ENCODE results near the gene TMIGD1.

The TMIGD1 gene

GRCh38 chr17:30315106-30315505, 18.8 kb downstream of the TMIGD1 start:
- H3K4me1 ChIP-seq (ENCODE audit: control insufficient read depth in 5 of 5, insufficient read depth in 5 of 5, low read length in 5 of 5): no peaks in the 10 kb centered on the region
- no peaks in the 10 kb centered on the region for H3K9me3 ChIP-seq (ENCODE audit: control insufficient read depth in 5 of 5, low read length in 5 of 5)
- H3K27ac ChIP-seq (ENCODE audit: low read depth, low read length): no peak overlapping the region

DNA sequence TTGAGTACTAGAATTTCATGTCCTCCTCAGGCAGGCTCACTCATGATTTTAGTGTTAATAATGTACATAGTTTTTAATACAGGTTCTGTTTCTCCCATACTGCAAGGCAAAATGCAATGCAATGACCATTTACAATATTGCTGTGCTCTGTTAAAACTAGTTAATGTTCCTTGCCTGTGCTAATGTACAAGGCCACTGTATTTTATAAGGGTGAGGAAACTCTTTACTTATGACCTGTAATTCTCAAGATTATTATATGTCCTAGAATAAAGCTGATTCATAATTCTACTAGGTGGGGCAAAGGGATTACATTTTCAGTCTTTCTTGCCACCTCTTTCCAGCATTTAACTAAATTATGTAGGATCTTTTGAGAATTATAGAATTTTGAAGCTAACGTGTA, 19.4 kb downstream of the TMIGD1 start:
- Histone ChIP-seq H3K9me3 (ENCODE audit: control insufficient read depth in 5 of 5, low read length in 5 of 5) (no peaks in the 10 kb centered on the region), H3K27ac (ENCODE audit: low read depth, low read length) (no peak overlapping the region), H3K9ac (ENCODE audit: low read length in 5 of 5) (no peak overlapping the region), H3K27me3 (ENCODE audit: control insufficient read depth in 5 of 5, insufficient read depth in 4 of 5, low read length in 5 of 5) (no peaks in the 10 kb centered on the region), H3K36me3 (ENCODE audit: control insufficient read depth in 5 of 5, insufficient read depth in 5 of 5, low read length in 5 of 5) (no peaks in the 10 kb centered on the region), H3K4me3 (ENCODE audit: low read depth in 1 of 5, low read length in 5 of 5) (no peak overlapping the region), H3K4me1 (ENCODE audit: control insufficient read depth in 5 of 5, insufficient read depth in 5 of 5, low read length in 5 of 5) (no peaks in the 10 kb centered on the region)

More at GRCh38 chr17:30315106-30315505, 18.8 kb downstream of the TMIGD1 start:
- no peaks in the 10 kb centered on the region for H3K27me3 ChIP-seq (ENCODE audit: control insufficient read depth in 5 of 5, insufficient read depth in 4 of 5, low read length in 5 of 5)
- no peak overlapping the region for H3K9ac ChIP-seq (ENCODE audit: low read length in 5 of 5)
- no peak overlapping the region for H3K4me3 ChIP-seq (ENCODE audit: low read depth in 1 of 5, low read length in 5 of 5)
- no peaks in the 10 kb centered on the region for H3K36me3 ChIP-seq (ENCODE audit: control insufficient read depth in 5 of 5, insufficient read depth in 5 of 5, low read length in 5 of 5)

GRCh38 chr17:30312226-30312625, 21.6 kb downstream of the TMIGD1 start:
- Histone ChIP-seq H3K27ac (ENCODE audit: low read depth, low read length) (no peak overlapping the region), H3K4me3 (ENCODE audit: low read depth in 1 of 5, low read length in 5 of 5) (no peak overlapping the region), H3K27me3 (ENCODE audit: control insufficient read depth in 5 of 5, insufficient read depth in 4 of 5, low read length in 5 of 5) (no peaks in the 10 kb centered on the region)

GRCh38 chr17:30310562-30310961, 23.3 kb downstream of the TMIGD1 start:
- Histone ChIP-seq H3K9ac (ENCODE audit: low read length in 5 of 5) (no peak overlapping the region), H3K4me1 (ENCODE audit: control insufficient read depth in 5 of 5, insufficient read depth in 5 of 5, low read length in 5 of 5) (no peaks in the 10 kb centered on the region), H3K27me3 (ENCODE audit: control insufficient read depth in 5 of 5, insufficient read depth in 4 of 5, low read length in 5 of 5) (no peaks in the 10 kb centered on the region), H3K27ac (ENCODE audit: low read depth, low read length) (no peak overlapping the region), H3K9me3 (ENCODE audit: control insufficient read depth in 5 of 5, low read length in 5 of 5) (no peaks in the 10 kb centered on the region), H3K4me3 (ENCODE audit: low read depth in 1 of 5, low read length in 5 of 5) (no peak overlapping the region), H3K36me3 (ENCODE audit: control insufficient read depth in 5 of 5, insufficient read depth in 5 of 5, low read length in 5 of 5) (no peaks in the 10 kb centered on the region)

More at GRCh38 chr17:30312226-30312625, 21.6 kb downstream of the TMIGD1 start:
- Histone ChIP-seq H3K4me1 (ENCODE audit: control insufficient read depth in 5 of 5, insufficient read depth in 5 of 5, low read length in 5 of 5) (no peaks in the 10 kb centered on the region), H3K9ac (ENCODE audit: low read length in 5 of 5) (no peak overlapping the region), H3K9me3 (ENCODE audit: control insufficient read depth in 5 of 5, low read length in 5 of 5) (no peaks in the 10 kb centered on the region), H3K36me3 (ENCODE audit: control insufficient read depth in 5 of 5, insufficient read depth in 5 of 5, low read length in 5 of 5) (no peaks in the 10 kb centered on the region)

- Histone ChIP-seq H3K27me3 (ENCODE audit: control insufficient read depth in 5 of 5, insufficient read depth in 4 of 5, low read length in 5 of 5) (no peaks in the 10 kb centered on the region), H3K9me3 (ENCODE audit: control insufficient read depth in 5 of 5, low read length in 5 of 5) (no peaks in the 10 kb centered on the region), H3K27ac (ENCODE audit: low read depth, low read length) (no peak overlapping the region), H3K4me3 (ENCODE audit: low read depth in 1 of 5, low read length in 5 of 5) (no peak overlapping the region), H3K9ac (ENCODE audit: low read length in 5 of 5) (no peak overlapping the region), H3K36me3 (ENCODE audit: control insufficient read depth in 5 of 5, insufficient read depth in 5 of 5, low read length in 5 of 5) (no peaks in the 10 kb centered on the region), H3K4me1 (ENCODE audit: control insufficient read depth in 5 of 5, insufficient read depth in 5 of 5, low read length in 5 of 5) (no peaks in the 10 kb centered on the region)
Measured at GRCh38 chr17:30309591-30309990, 24.3 kb downstream of the TMIGD1 start.

GRCh38 chr17:30308406-30308805, 25.5 kb downstream of the TMIGD1 start:
- Histone ChIP-seq H3K36me3 (ENCODE audit: control insufficient read depth in 5 of 5, insufficient read depth in 5 of 5, low read length in 5 of 5) (no peaks in the 10 kb centered on the region), H3K4me3 (ENCODE audit: low read depth in 1 of 5, low read length in 5 of 5) (no peak overlapping the region), H3K4me1 (ENCODE audit: control insufficient read depth in 5 of 5, insufficient read depth in 5 of 5, low read length in 5 of 5) (no peaks in the 10 kb centered on the region), H3K27me3 (ENCODE audit: control insufficient read depth in 5 of 5, insufficient read depth in 4 of 5, low read length in 5 of 5) (no peaks in the 10 kb centered on the region), H3K9ac (ENCODE audit: low read length in 5 of 5) (no peak overlapping the region), H3K9me3 (ENCODE audit: control insufficient read depth in 5 of 5, low read length in 5 of 5) (no peaks in the 10 kb centered on the region), H3K27ac (ENCODE audit: low read depth, low read length) (no peak overlapping the region)

GRCh38 chr17:30304778-30305177, 29.1 kb downstream of the TMIGD1 start:
- no peak overlapping the region for H3K9ac ChIP-seq (ENCODE audit: low read length in 5 of 5)
- peaks cover 0 to 4% (median 0%) of the 10 kb centered on the region in 5 donors for H3K9me3 ChIP-seq (ENCODE audit: control insufficient read depth in 5 of 5, low read length in 5 of 5)
- no peaks in the 10 kb centered on the region for H3K27me3 ChIP-seq (ENCODE audit: control insufficient read depth in 5 of 5, insufficient read depth in 4 of 5, low read length in 5 of 5)
- H3K4me1 ChIP-seq (ENCODE audit: control insufficient read depth in 5 of 5, insufficient read depth in 5 of 5, low read length in 5 of 5): no peaks in the 10 kb centered on the region
- no peak overlapping the region for H3K27ac ChIP-seq (ENCODE audit: low read depth, low read length)
- no peaks in the 10 kb centered on the region for H3K36me3 ChIP-seq (ENCODE audit: control insufficient read depth in 5 of 5, insufficient read depth in 5 of 5, low read length in 5 of 5)
- H3K4me3 ChIP-seq (ENCODE audit: low read depth in 1 of 5, low read length in 5 of 5): no peak overlapping the region

- H3K4me1 ChIP-seq (ENCODE audit: control insufficient read depth in 5 of 5, insufficient read depth in 5 of 5, low read length in 5 of 5): no peaks in the 10 kb centered on the region
- no peaks in the 10 kb centered on the region for H3K27me3 ChIP-seq (ENCODE audit: control insufficient read depth in 5 of 5, insufficient read depth in 4 of 5, low read length in 5 of 5)
- H3K27ac ChIP-seq (ENCODE audit: low read depth, low read length): no peak overlapping the region
- no peaks in the 10 kb centered on the region for H3K36me3 ChIP-seq (ENCODE audit: control insufficient read depth in 5 of 5, insufficient read depth in 5 of 5, low read length in 5 of 5)
- peaks cover 0 to 4% (median 0%) of the 10 kb centered on the region in 5 donors for H3K9me3 ChIP-seq (ENCODE audit: control insufficient read depth in 5 of 5, low read length in 5 of 5)
- no peak overlapping the region for H3K4me3 ChIP-seq (ENCODE audit: low read depth in 1 of 5, low read length in 5 of 5)
- no peak overlapping the region for H3K9ac ChIP-seq (ENCODE audit: low read length in 5 of 5)
Measured at GRCh38 chr17:30302241-30302640, 31.6 kb downstream of the TMIGD1 start.

GRCh38 chr17:30300818-30301217, 33.0 kb downstream of the TMIGD1 start:
- Histone ChIP-seq H3K4me3 (ENCODE audit: low read depth in 1 of 5, low read length in 5 of 5) (no peak overlapping the region), H3K9ac (ENCODE audit: low read length in 5 of 5) (no peak overlapping the region), H3K27me3 (ENCODE audit: control insufficient read depth in 5 of 5, insufficient read depth in 4 of 5, low read length in 5 of 5) (no peaks in the 10 kb centered on the region), H3K9me3 (ENCODE audit: control insufficient read depth in 5 of 5, low read length in 5 of 5) (peaks cover 0 to 4% (median 0%) of the 10 kb centered on the region in 5 donors), H3K4me1 (ENCODE audit: control insufficient read depth in 5 of 5, insufficient read depth in 5 of 5, low read length in 5 of 5) (no peaks in the 10 kb centered on the region), H3K27ac (ENCODE audit: low read depth, low read length) (no peak overlapping the region), H3K36me3 (ENCODE audit: control insufficient read depth in 5 of 5, insufficient read depth in 5 of 5, low read length in 5 of 5) (no peaks in the 10 kb centered on the region)

DNA sequence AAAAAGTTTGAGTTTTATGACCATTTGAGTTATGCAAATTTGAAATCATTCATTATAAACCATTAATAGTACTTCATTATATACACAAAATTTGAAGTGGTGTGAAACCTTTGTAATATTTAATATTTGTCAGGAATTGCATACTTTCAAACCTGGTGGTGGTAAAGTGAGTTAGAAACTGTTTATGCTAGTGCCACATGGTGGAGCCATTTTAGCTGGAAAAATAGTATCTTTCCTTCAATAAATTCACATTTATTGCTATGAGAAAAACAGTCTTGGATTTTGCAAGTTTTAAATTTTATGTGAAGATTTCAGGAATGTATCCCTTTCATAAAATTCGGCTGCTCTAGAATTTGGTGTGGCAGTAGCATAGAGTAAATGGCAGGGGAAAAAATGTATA, 34.9 kb downstream of the TMIGD1 start:
- H3K36me3 ChIP-seq (ENCODE audit: control insufficient read depth in 5 of 5, insufficient read depth in 5 of 5, low read length in 5 of 5): no peaks in the 10 kb centered on the region
- H3K4me3 ChIP-seq (ENCODE audit: low read depth in 1 of 5, low read length in 5 of 5): no peak overlapping the region
- no peaks in the 10 kb centered on the region for H3K27me3 ChIP-seq (ENCODE audit: control insufficient read depth in 5 of 5, insufficient read depth in 4 of 5, low read length in 5 of 5)
- H3K27ac ChIP-seq (ENCODE audit: low read depth, low read length): no peak overlapping the region
- H3K9ac ChIP-seq (ENCODE audit: low read length in 5 of 5): no peak overlapping the region
- no peaks in the 10 kb centered on the region for H3K4me1 ChIP-seq (ENCODE audit: control insufficient read depth in 5 of 5, insufficient read depth in 5 of 5, low read length in 5 of 5)
- H3K9me3 ChIP-seq (ENCODE audit: control insufficient read depth in 5 of 5, low read length in 5 of 5): peaks cover 0 to 4% (median 0%) of the 10 kb centered on the region in 5 donors

- peaks cover 0 to under 1% (median 0%) of the 10 kb centered on the region in 5 donors for H3K4me1 ChIP-seq (ENCODE audit: control insufficient read depth in 5 of 5, insufficient read depth in 5 of 5, low read length in 5 of 5)
- peaks cover 0 to 4% (median 0%) of the 10 kb centered on the region in 5 donors for H3K9me3 ChIP-seq (ENCODE audit: control insufficient read depth in 5 of 5, low read length in 5 of 5)
- no peak overlapping the region for H3K27ac ChIP-seq (ENCODE audit: low read depth, low read length)
- H3K36me3 ChIP-seq (ENCODE audit: control insufficient read depth in 5 of 5, insufficient read depth in 5 of 5, low read length in 5 of 5): no peaks in the 10 kb centered on the region
- H3K27me3 ChIP-seq (ENCODE audit: control insufficient read depth in 5 of 5, insufficient read depth in 4 of 5, low read length in 5 of 5): no peaks in the 10 kb centered on the region
- no peak overlapping the region for H3K9ac ChIP-seq (ENCODE audit: low read length in 5 of 5)
- no peak overlapping the region for H3K4me3 ChIP-seq (ENCODE audit: low read depth in 1 of 5, low read length in 5 of 5)
Measured at GRCh38 chr17:30297715-30298114, 36.1 kb downstream of the TMIGD1 start.
